ENCODE measurements around the gene GLT8D2.
"Not testable (repeated sequence)": the region's sequence is repeated elsewhere in the genome, so short reads cannot be mapped to it uniquely, and the experiment has no call there.

GLT8D2 gene

DNA sequence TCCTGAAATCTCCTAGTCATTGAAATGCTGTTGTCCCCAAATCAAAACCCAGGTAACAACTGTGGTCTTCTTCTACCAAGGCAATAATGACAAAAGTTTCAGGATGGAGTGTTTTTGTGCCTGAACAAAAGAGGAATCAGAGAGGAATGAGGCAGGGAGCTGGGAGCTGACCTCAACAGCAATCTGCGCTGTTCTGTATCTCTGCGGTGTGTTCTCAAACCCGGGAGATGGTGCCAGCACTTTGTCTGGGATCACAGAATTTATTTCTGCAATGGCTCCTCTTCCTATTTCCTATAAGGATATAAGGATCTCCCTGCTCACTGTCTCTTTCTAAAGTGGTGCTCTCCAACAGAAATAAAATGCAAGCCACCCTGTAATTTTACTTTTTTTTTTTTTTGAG lies 449 bp upstream of the GLT8D2 start:
- DNase-seq (ENCODE audit: low read depth in 2 of 2): no peak

DNA sequence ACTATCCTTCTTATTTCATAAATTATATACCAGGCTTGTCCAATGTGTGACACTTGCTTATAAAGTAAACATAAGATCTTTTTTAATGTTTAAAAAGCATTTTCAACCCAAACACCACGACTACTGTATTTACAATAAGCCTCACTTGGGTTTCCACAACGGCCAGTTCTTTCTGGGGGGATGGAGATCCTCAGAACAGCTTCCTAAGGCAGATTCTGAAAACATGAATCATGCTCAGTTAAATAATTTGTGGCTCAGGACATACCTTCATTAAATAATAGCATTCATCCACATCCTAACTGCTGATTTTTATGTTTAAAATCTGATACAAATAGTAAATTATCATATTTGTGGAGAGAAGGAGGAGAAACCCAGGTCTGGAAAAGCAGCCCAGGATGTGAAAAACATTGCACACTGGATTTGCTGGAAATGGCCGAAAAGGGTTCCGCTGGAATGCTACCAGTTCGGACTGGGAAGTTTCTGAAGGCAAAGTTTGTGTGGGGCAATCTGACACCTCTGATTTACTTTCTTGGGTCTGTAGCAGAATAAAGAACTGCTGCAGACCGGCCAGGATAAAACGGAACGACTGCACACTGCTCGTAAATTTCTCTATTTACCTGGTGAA lies 597 bp downstream of the GLT8D2 start:
- DNase-seq (ENCODE audit: low read depth in 2 of 2): peak in 1 of 2 experiments; percentile 25

DNA sequence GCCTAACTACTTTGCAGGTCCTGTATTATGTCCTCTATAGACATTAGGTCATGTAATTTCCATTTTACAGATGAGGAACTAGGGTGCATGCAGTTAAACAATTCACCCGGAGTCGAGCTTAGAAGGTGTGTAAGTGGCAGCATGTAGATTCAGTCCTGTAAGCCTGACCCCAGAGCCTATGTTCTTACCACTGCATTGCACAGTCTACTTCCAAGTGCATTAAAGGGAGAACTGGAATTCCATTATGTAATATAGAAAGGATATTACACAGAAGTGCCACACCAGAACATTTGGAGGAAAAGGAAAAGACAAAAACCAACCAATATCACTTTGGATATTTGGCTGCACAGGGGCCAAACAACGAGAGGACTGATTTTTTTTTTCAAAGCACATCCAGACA lies 1.2 kb downstream of the GLT8D2 start:
- no peak for DNase-seq (ENCODE audit: low read depth in 2 of 2)

DNA sequence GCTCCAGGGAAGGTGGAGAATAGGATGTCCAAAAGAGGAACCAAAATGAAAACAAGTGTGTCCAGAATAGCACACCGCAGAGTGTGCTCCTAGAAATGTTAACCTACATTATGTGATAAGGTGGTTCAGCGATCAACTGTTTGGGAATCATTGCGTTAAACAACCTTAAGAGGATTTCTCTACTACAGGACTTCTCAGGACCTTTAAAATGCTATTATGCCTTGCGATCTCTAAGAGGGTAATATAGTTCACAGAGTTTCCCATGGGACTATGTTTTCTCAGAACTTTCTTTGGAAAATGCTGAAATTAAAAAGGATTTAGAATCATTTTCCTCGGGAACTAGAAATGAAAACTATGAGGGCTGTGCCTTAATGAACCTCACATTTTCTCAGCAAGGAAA lies 1.8 kb downstream of the GLT8D2 start:
- no peak for DNase-seq (ENCODE audit: low read depth in 2 of 2)

DNA sequence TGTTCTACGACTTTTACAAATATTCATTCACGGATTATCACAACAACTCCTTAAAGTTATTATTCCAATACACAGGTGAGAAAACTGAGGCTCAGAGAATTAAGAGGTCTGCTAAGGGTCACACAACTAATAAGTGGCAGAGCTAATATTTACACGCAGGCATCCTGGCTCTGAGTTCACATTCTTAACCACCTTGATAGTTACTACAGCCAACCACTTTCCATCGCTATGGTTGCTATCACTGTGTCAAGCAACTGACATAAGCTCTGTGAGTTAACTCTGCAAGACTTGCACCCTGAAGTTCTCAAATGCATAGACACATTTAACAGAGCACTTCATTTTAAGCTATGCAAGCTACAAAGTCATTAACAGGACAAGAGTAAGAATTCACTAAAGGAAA lies 3.7 kb downstream of the GLT8D2 start:
- DNase-seq (ENCODE audit: low read depth in 2 of 2): no peak

DNA sequence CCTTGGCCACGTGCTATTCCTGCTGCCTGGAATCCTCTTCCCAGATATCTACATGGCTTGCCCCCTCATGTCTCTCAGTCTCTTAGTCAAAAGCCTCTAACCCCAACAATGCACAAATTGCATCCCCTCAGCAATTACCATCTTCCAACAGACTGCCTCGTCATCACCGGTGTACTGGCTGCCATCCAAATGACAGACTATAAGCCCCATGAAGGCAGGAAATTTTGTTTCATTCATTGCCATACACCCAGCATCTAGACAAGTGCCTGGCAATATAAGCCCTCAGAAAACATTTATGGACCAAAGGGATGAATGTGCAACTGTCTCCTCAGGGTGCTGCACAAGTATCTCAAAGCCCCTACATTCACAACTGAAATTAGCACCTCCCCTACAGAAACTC lies 5.8 kb downstream of the GLT8D2 start:
- no peak for DNase-seq (ENCODE audit: low read depth in 2 of 2)

DNA sequence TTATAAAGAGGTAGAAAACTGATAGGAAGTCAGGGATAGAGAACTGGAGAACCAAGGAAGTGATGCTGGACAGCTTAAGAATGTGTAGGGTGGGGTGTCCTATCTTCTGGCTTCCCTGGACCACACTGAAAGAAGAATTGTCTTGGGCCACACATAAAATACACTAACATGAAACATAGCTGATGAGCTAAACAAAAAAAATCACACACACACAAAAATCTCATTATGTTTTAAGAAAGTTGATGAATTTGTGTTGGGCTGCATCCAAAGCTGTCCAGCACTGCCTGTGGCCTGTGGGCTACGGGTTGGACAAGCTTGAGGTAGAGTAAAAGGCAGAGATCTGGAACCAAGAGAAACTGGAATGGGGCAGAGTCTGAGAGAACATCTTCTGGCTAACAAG lies 7.4 kb downstream of the GLT8D2 start:
- DNase-seq (ENCODE audit: low read depth in 2 of 2): no peak

DNA sequence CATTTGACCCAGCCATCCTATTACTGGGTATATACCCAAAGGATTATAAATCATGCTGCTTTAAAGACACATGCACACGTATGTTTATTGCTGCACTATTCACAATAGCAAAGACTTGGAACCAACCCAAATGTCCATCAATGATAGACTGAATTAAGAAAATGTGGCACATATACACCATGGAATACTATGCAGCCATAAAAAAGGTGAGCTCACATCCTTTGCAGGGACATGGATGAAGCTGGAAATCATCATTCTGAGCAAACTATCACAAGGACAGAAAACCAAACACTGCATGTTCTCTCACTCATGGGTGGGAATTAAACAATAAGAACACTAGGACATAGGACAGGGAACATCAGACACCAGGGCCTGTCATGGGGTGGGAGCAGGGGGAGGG lies 10.2 kb downstream of the GLT8D2 start:
- DNase-seq (ENCODE audit: low read depth in 2 of 2): not testable (repeated sequence)

DNA sequence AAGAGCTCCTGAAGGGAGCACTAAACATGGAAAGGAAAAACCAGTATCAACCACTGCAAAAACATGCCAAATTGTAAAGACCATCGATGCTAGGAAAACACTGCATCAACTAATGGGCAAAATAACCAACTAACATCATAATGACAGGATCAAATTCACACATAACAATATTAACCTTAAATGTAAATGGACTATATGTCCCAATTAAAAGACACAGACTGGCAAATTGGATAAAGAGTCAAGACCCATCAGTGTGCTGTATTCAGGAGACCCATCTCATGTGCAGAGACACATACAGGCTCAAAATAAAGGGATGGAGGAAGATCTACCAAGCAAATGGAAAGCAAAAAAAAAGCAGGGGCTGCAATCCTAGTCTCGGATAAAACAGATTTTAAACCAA lies 13.8 kb downstream of the GLT8D2 start:
- not testable (repeated sequence) for DNase-seq (ENCODE audit: low read depth in 2 of 2)

DNA sequence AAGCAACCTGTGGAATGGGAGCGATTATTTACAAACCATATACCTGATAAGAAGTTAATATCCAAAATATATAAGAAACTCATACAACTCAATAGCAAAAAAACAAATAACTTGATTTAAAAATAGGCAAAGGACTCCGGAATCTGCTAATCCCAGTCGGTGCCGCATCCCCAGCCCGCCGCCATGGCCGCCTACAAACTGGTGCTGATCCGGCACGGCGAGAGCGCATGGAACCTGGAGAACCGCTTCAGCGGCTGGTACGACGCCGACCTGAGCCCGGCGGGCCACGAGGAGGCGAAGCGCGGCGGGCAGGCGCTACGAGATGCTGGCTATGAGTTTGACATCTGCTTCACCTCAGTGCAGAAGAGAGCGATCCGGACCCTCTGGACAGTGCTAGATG lies 19.4 kb downstream of the GLT8D2 start:
- not testable (repeated sequence) for DNase-seq (ENCODE audit: low read depth in 2 of 2)

DNA sequence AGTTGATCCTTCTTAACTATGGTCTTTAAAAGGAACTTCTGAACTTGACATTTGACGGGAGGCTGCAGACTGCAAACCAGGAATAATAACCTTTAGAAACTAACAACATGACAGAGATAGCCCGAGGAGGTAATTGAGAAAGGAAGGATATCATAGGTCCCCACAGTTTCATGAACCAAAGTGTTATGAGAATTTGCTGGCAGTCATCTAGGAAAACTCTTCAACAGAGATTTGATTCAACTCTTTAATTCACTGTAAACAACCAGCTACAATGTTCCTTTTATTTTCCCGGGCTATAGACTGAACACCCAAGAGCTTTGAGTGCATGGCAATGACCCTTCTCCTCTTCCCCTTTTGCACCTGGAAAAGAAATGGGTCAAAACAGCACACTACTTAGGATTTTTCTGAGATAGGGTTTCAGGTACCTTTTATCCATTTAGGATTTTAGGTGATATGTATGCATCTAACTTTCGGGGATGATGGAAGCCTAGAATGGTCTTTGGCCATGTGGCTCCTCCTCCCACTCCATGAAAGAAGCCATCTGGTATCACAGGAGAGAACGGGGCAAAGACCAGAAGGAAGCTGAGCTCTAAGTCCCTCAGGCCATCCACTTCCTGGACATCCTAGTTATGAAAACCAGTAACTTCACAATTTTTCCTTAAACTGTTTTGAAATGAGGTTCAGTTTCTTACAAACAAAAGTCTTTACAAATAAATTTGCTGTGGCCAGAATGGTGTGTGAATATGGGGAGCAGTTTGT lies 23.0 kb downstream of the GLT8D2 start:
- DNase-seq (ENCODE audit: low read depth in 2 of 2): no peak

DNA sequence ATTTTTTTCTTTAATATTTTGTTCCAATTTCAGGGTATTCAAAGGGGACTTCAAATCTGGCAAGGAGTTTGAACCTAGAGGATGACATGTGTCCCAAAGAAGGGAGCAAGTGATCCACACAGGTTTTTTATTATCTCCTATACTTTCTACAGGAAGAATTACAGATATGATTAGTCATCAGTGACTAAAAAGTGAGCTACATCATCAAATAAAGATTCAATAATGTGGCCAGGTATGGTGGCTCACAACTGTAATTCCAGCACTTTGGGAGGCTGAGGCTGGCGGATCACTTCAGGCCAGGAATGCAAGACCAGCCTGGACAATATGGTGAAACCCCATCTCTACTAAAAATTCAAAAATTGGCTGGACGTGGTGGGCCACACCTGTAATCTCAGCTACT lies 24.2 kb downstream of the GLT8D2 start:
- DNase-seq (ENCODE audit: low read depth in 2 of 2): no peak

DNA sequence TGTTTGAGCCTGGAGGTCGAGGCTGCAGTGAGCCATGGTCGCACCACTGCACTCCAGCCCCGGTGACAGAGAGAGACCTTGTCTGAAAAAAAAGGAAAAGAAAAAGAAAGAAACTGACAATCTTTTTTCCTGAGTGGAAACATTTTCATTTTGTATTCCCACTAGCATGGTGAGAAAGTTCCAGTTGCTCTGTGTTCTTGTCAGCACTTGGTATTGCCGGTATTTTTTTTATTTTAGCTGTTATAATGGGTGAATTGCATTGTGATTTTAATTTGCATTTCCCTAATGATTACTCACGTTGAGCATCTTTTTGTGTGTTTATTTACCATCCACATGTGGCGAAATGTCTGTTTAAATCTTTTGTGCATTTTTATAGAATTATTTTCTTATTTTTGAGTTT lies 25.6 kb downstream of the GLT8D2 start:
- DNase-seq (ENCODE audit: low read depth in 2 of 2): no peak

DNA sequence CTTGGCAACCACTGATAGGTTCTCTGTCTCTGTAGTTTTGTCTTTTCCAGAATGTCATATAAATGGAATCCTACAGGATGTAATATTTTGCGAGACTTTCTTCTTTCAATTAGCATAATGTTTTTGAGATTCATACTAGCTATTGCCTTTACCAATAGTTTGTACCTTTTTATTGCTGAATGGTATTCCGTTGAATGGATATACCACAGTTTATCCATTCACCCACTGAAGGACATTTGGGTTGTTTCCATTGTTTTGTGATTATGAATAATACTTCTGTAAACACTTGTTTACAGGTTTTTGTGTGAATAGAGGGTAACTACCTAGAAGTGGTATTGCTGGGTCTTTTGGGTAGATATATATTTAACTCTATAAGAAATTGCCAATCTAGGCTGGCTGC lies 26.3 kb downstream of the GLT8D2 start:
- DNase-seq (ENCODE audit: low read depth in 2 of 2): no peak

DNA sequence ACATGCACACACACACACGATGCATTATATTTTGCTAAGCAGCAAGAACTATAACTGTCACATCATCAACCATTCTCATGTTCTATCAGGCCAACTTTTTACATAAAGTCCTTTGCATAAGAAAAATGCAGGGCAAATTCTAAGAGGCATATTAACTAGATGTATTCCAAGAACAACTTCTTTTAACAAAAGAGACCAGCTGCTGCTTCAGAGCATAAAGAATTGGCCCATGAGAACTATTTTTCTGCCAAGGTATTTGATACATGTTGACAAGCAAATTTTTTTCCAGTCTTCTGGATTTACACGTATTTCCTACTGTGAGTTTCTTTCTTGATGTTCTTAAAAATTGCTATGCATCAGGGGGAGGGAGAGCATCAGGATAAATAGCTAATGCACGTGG lies 27.2 kb downstream of the GLT8D2 start:
- DNase-seq (ENCODE audit: low read depth in 2 of 2): no peak

DNA sequence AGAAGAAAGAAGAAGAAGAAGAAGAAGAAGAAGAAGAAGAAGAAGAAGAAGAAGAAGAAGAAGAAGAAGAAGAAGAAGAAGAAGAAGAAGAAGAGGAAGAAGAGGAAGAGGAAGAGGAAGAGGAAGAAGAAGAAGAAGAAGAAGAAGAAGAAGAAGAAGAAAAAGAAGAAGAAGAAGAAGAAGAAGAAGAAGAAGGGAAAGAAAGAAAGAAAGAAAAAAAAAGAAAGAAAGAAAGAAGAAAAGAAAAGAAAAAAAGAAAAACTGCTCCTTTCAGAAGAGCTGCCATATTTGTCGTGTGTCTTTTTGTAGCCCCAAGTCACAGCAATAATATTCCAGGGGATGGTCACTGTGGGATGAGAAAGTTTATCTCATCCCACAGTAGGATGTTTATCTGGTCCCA lies 28.1 kb downstream of the GLT8D2 start:
- DNase-seq (ENCODE audit: low read depth in 2 of 2): not testable (repeated sequence)

DNA sequence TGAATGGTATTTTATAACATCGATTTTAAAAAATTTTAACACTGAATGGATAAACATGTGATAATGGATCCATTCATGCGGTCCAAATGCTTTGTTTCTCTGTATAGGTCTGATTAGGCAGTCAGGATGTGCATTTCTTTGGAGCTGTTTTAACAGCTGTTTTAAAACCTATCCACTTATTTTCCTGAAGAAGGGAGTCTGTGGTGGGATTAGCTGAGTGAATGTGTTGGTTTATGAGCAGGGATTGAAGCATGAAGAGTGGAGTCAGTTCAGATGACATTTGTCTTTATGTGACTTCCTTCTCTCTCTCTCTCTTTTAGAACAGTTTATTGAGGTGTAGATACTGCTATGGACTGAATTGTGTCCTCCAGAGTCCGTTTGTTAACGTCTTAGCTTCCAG lies 37.7 kb downstream of the GLT8D2 start:
- no peak for DNase-seq (ENCODE audit: low read depth in 2 of 2)

DNA sequence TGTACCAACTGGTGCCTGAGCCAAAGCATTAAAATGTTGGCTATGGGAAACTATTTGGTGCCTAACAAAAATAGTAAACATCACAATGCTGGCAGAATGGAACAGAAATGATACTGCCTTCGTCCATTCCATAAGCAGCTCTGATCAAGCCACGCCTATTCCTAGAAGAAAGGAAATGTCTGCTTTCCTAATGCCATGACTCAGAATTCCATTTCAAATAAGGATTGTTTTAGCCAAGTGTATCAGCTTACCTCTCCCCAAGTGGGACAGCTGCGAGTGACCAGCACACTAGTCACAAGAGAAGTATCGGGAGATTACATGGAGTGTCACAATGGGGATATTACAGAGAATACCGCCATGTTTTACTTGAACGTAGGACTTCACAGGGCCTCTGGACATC lies 38.7 kb downstream of the GLT8D2 start:
- peak; percentile 59 for DNase-seq (ENCODE audit: low read depth in 2 of 2)

DNA sequence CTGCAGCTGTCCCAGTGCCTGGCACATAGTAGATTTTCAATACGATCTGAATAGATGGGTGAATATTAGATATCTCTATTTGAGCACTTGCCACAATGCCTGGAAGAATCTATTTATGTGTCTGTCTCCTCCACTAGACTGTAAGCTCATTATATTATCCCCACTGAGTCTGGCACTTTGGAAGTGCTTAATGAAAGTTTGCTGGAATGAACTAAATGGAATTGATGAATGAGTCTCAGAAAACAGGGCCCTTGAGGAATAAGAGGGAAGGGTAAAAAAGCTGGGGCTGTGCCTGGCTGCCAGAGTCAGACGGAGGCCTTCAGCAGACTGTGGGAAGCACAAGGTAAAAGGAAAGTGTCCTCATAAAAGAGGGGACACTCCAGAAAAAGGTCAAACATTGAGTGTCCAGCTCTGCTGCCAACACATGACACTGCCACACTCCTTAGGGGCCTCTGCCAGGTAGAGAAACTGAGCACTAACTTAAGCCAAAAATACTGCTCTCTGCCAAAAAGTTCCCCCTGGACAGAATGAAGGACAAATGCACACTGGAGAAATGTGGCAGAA lies 39.3 kb downstream of the GLT8D2 start:
- DNase-seq (ENCODE audit: low read depth in 2 of 2): no peak

DNA sequence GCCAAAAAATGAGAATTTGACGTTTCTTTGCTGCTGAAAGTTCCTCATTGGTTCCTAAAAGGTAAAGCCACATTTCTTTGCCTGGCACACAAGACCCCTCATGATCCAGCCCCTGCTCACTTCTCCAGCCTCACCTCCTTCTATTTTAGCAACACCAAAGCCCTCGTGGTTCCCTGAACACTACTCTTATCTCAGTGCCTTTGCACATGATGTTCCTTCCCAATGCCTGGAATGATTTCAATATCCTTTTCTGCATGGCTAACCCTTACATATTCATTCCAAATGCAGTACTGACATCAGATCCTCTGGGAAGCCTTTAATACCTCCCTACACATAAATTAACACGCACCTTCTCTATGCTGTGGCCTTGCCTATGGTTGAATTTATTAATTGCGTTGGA lies 39.9 kb downstream of the GLT8D2 start:
- DNase-seq (ENCODE audit: low read depth in 2 of 2): no peak

DNA sequence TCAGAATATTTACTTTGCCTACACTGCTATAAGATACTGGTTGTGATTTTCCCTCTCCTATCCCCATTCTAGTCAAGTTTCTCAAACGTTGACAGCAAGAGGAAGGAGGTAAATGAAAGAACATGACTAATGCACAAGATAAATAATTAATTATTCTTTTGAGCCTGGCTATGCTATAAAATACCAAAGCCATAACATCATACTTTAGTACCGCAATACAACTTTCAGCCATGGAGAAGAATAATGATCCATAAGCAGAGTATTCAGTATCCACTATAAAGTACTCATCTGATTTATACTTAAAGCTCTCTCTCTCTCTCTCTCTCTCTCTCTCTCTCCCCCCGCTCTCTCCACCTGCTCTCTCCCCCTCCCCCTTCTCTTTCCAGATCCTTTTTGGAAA lies 43.1 kb downstream of the GLT8D2 start:
- peak; percentile 64 to 65 for DNase-seq (ENCODE audit: low read depth in 2 of 2)

DNA sequence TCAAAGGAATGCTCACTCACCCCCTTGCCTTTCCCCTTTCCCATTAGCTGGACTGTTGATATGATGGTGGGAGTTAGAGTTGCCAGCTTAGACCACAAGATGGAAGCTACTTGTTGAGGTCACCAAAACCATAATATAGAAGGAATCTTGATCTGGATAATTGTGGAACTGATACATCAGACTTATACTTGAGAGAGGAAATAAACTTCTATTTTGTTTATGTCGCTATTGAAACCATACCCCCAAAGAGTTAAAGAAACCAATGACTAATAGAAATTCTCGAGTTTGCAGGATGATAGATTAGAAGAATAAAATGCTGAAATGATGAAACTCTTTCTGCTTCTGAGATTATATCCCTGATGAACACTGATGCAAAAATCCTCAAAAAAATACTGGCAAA lies 46.4 kb downstream of the GLT8D2 start:
- no peak for DNase-seq (ENCODE audit: low read depth in 2 of 2)

DNA sequence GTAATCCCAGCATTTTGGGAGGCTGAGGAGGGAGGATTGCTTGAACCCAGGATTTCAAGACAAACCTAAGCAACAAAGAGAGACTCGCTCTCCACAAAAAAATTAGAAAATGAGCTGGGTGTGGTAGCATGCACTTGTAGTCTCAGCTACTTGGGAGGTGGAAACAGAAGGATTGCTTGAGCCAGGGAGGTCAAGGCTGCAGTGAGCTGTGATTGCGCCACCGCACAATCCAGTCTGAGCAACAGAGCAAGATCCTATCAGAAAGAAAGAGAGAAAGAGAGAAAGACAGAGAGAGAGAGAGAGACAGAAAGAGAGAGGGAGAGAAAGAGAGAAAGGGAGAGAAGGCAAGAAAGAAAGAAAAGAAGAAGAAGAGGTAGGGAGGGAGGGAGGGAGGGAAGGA lies 47.3 kb downstream of the GLT8D2 start:
- DNase-seq (ENCODE audit: low read depth in 2 of 2): no peak
